NOMO-1 (cell line): Measurements from ENCODE around the gene LIMA1.
"Not testable (repeated sequence)": the region's sequence is repeated elsewhere in the genome, so short reads cannot be mapped to it uniquely, and the experiment has no call there.

Experiments used
- DNase-seq, 2 experiments: peaks; one replicate each; lab custom pipeline; 2025; ENCODE audit not compliant: unreplicated experiment in 2 of 2; lab: John Stamatoyannopoulos, UW

The LIMA1 gene

GRCh38 chr12:50151047-50151687 lies 132.2 kb downstream of the LIMA1 start:
- no peak for DNase-seq

- DNase-seq = no peak
Observed at GRCh38 chr12:50149311-50149710, 134.0 kb downstream of the LIMA1 start.

- DNase-seq = not testable (repeated sequence)
Observed at GRCh38 chr12:50148011-50148410, 135.3 kb downstream of the LIMA1 start.

- DNase-seq = no peak
Observed at GRCh38 chr12:50147281-50147680, 136.0 kb downstream of the LIMA1 start.

GRCh38 chr12:50145439-50145838 lies 137.9 kb downstream of the LIMA1 start:
- DNase-seq = no peak

- no peak for DNase-seq
Observed at GRCh38 chr12:50142993-50143392, 140.3 kb downstream of the LIMA1 start.

- DNase-seq = peak in 1 of 2 experiments; percentile 12
Observed at GRCh38 chr12:50132505-50133135, 150.7 kb downstream of the LIMA1 start.

GRCh38 chr12:50129290-50129689 lies 154.0 kb downstream of the LIMA1 start:
- DNase-seq = no peak

- DNase-seq = no peak
Observed at GRCh38 chr12:50127546-50127945, 155.8 kb downstream of the LIMA1 start.
